GM18870 (cell line): Measurements from ENCODE around the gene TOMM40L.
"Not testable (repeated sequence)": the region's sequence is repeated elsewhere in the genome, so short reads cannot be mapped to it uniquely, and the experiment has no call there.

Experiments used
- ATAC-seq: cut with Tn5 transposase; IDR thresholded peaks from one replicate; pipeline ENCODE4 v1.9.1; 2021; ENCODE audit warnings: moderate library complexity; ENCODE audit not compliant: unreplicated experiment

TOMM40L gene

GRCh38 chr1:161219078-161219892 lies 6.6 kb upstream of the TOMM40L start:
- ATAC-seq, result no peak

GRCh38 chr1:161220002-161220401 lies 5.9 kb upstream of the TOMM40L start:
- no peak for ATAC-seq

- no peak for ATAC-seq
Measured at GRCh38 chr1:161222175-161223019, 3.5 kb upstream of the TOMM40L start.

- no peak for ATAC-seq
Measured at GRCh38 chr1:161223805-161224694, 1.8 kb upstream of the TOMM40L start.

- ATAC-seq, result not testable (repeated sequence)
Measured at GRCh38 chr1:161224695-161225087, 1.2 kb upstream of the TOMM40L start.

- no peak for ATAC-seq
Measured at GRCh38 chr1:161225178-161225533, 704 bp upstream of the TOMM40L start.

- no peak for ATAC-seq
Measured at GRCh38 chr1:161226320-161226711, 456 bp downstream of the TOMM40L start.

- ATAC-seq, result no peak
Measured at GRCh38 chr1:161226759-161227158, 899 bp downstream of the TOMM40L start.

- no peak for ATAC-seq
Measured at GRCh38 chr1:161227196-161227871, 1.5 kb downstream of the TOMM40L start.

- no peak for ATAC-seq
Measured at GRCh38 chr1:161228032-161228431, 2.2 kb downstream of the TOMM40L start.

- no peak for ATAC-seq
Measured at GRCh38 chr1:161229896-161230295, 4.0 kb downstream of the TOMM40L start.

GRCh38 chr1:161230762-161231161 lies 4.9 kb downstream of the TOMM40L start:
- ATAC-seq, result no peak

GRCh38 chr1:161233102-161233501 lies 7.2 kb downstream of the TOMM40L start:
- no peak for ATAC-seq

- no peak for ATAC-seq
Measured at GRCh38 chr1:161235957-161236775, 10.3 kb downstream of the TOMM40L start.

GRCh38 chr1:161238039-161238473 lies 12.2 kb downstream of the TOMM40L start, which contains the start of gene NR1I3:
Gene NR1I3, minus strand, starts transcription at chr1:161238203. Its CDS starts 1,638 bp downstream, at chr1:161236565.
- no peak for ATAC-seq

GRCh38 chr1:161241682-161242081 lies 15.8 kb downstream of the TOMM40L start:
- no peak for ATAC-seq

GRCh38 chr1:161242313-161242712 lies 16.5 kb downstream of the TOMM40L start:
- ATAC-seq, result no peak

GRCh38 chr1:161244888-161245287 lies 19.0 kb downstream of the TOMM40L start:
- ATAC-seq, result no peak

- not testable (repeated sequence) for ATAC-seq
Measured at GRCh38 chr1:161250100-161250499, 24.2 kb downstream of the TOMM40L start.
